ENCODE data around the gene CLEC11A.

Gene CLEC11A

DNA sequence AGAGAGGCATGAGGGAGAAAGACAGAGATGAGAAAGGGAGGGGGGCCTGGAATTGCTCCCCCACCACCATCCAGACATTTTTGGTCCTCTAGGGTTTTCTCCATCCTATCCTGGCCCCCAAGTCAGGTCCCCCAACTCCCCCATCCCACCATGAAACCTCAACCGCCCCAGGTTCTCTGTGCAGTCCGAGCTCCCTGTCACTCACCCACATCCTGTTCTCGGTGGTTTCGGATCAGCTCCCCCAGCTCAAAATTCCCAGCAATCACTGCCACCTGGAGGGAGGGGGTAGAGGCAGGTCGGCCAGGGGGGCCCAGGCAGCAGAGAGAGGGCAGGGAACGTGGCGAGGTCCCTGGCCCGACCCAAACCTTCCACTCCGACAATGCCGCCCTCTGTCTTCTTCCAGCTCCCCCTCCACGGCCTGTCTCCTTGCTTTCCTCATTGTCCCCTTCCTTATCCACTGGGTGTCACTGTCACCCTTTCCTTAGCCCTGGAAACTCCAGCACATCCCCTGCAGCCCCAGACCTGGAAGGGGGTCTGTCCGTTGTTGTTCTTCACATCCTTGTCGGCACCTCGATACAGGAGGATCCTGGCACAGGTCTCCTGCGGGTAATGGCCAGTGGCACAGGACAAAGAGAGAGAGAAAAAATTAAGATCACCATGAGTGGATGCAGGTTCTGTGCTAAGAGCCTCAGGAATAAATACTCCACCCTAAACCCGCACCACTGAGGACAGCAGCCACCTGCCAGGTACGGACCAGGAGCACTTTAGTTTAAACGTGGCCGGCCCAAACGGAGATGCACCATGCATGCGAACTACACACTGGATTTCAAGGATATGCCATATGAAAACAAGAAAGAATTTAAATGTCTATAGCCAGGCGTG, 19.0 kb upstream of the CLEC11A start:
- DNase-seq (ENCODE audit: low read depth in 3 of 3): no peak

DNA sequence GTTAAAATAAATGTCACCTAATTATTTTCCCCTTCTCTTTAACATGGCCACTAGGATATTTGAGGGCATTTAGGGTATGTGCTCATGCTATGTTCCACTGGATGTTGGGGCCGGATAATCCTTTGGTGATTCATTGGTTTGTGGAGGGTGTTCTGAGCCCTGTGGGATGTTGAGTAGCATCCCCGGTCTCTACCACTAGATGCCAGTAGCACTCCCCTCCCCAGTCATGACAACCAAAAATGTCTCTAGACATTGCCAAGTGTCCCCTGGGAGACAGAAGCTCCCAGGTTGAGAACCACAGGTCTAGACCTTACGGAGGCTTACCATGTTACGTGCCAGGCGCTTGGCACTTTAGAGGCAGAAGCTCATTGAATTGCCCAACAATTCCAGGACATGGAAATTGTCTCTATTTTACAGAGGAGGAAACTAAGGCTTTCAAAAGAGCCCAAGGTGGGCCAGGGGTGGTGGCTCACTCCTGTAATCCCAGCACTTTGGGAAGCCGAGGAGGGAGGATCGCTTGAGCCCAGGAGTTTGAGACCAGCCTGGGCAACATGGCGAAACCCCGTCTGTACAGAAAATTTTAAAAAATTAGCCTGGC, 17.6 kb upstream of the CLEC11A start:
- peak in 2 of 3 donors; percentile 13 to 19 for DNase-seq (ENCODE audit: low read depth in 3 of 3)

DNA sequence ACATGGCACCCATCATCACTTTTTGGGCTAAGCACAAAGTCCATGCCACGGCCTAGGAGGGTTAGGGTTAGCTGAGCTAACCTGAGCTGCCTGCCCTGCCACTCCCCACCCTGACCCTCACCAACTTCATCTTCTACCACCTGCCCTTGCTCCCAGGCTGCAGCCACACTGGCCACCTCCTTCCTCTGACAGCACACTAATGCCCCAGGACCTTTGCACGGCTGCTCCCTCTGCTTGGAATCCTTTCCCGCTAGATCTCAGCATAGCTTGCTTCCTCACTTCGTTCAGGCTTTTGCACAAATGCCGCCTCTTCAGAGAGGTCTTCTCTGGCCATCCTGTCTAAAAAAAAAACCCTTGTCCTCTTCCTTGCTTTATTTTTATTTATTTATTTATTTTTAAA, 16.8 kb upstream of the CLEC11A start:
- DNase-seq (ENCODE audit: low read depth in 3 of 3): no peak

DNA sequence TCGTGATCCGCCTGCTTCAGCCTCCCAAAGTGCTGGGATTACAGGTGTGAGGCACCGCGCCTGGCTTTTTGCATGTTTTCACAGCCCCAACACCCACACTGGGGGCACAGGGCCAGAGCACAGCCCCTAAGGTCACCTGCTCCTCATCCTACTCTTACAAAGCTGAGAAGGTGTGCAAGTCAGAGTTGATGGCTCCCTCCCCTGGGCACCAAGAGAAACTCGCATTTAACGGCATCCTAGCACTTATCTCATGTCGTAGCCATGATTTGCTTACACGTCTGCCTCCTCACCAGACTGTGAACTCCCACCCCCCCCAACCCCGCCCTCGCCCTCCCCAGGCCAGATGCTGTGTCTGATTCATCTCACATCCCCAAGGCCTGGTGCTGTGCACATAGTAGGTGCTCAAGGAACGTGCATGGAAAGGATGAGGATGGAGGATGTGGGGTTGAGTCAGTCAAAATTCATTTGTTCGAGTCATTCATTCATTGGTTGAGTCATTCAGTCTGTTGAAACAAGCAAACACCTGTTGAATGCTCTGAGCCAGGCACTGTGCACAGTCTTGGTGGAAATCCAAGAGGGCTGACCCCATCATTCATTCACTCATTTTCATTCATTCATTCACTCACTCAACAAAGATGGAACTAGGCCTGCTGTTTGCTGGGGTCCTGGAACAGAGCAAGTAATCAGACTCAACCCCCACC, 14.8 kb upstream of the CLEC11A start:
- no peak for DNase-seq (ENCODE audit: low read depth in 3 of 3)

DNA sequence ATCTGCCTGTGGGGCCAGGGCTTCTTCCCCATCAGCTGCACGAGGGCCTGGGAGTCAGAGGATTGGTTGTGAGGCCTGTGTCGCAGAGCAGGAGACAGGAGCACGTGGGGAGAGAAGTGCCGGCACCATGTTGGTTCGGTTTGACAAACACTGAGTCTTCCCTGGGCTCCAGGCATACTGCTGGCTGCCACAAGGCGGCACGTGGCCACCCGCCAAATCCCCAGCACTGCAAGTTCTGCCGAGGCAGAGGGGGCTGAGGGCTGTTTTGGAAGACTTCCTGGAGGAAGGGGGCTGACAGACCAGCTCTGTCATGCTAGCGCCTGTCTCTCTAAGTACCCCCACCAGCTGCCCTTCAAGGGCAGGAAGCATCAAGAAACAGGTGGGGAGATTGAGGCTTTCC, 13.1 kb upstream of the CLEC11A start:
- no peak for DNase-seq (ENCODE audit: low read depth in 3 of 3)

DNA sequence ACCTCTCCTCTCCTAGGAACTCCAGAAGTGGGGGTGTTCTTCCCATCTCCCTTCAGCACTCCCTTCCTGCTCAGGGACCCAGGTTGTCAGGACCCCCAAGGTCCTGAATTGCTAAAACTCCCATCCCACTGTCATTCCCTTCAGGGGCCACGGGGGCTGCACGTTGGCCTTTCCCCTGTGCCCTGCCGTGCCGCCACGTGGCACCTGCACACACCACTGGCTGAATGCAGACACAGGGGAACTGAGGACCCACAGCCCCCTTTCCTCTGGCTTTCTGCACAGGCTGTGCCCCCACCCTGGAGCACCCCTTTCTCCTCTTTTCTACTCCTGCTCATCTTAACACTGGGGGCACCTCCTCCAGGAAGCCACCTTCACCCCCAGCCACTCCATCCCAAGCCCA, 12.6 kb upstream of the CLEC11A start:
- no peak for DNase-seq (ENCODE audit: low read depth in 3 of 3)

DNA sequence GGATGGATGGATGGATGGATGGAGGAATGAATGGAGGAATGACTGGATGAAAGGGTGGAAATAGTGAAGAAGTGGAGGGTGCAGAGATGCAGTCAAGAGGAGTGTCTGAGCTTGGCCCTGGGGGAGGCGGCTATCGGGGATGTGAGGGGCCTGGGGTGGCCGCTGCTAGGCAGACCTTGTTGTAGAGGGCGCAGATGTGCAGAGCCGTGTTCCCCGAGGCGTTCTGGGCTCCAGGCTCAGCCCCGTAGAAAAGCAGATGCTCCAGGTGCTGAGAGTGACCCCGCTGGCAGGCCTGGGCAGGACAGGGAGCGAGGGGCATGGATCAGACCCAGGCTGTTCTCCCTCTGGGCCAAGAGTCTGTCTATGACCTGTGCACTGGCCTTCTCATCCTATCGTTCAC, 12.0 kb upstream of the CLEC11A start:
- no peak for DNase-seq (ENCODE audit: low read depth in 3 of 3)

DNA sequence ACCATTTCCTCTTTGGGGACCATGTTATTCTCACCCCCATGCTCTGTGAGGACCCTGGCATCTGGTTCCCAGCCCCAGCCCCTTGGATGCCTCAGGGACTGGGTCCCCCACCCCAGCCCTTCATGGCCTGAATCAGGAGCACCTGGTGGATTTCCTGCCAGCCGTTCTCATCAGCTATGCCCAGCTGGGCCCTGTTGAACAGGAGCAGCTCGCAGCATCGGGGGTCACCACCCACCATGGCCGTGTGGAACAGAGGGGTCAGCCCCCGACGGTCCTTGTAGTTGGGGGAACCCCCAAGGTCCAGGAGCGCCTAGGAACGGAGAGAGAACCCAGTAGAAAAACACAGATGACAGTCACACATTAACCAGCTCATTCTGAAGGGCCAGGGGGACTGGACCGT, 11.4 kb upstream of the CLEC11A start:
- DNase-seq (ENCODE audit: low read depth in 3 of 3): no peak

DNA sequence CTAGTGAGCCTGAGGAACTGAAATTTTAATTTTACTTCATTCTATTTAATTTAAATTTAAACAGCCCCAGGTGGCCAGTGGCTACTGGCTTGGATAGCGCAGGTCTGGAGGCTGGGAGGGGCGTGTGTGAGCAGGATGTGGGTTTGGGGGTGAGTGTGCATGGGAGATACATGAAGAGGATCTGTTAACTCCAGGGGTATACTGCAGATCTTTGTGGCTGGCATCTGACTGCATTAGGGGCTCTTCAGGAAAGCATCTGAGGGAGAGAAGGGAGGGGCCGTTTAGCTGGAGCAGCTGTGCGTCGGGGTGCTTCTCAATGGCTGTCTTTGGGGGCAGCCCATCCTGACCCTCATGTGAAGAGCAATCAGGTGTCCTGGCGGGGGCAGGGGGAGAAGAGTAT, 10.3 kb upstream of the CLEC11A start:
- no peak for DNase-seq (ENCODE audit: low read depth in 3 of 3)

DNA sequence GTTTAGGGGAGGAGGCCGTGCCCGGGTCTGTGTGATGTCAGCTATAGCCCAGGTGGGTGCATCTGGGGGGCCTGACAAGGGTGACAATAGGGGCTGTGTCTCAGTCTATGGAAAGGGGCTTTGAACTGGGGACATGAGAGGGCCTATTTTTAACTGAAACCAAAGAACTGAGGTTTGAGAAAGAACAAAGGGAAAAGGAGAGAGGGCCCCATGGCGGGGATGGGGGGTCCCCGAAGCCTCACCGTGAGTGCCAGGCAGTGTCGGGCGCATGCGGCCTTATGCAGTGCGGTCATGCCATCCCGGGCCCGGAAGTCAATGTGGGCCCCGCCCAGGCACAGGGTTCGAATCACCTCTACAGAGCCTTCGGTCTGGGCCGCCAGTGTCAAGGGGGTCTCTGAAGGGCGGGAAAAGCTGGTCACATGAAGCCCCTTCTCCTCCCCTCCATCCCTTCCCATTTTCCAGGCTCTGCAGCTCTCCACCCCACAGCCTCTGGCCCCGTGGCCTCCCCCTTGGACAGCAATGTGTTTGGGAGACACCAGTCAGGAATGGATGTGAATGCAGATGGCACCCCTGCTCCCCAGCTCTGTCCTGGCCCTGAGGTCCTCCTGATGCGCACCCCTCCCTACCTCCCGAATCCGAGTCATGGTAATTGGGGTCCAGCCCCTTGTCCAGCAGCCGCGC, 9.5 kb upstream of the CLEC11A start:
- DNase-seq (ENCODE audit: low read depth in 3 of 3): no peak

DNA sequence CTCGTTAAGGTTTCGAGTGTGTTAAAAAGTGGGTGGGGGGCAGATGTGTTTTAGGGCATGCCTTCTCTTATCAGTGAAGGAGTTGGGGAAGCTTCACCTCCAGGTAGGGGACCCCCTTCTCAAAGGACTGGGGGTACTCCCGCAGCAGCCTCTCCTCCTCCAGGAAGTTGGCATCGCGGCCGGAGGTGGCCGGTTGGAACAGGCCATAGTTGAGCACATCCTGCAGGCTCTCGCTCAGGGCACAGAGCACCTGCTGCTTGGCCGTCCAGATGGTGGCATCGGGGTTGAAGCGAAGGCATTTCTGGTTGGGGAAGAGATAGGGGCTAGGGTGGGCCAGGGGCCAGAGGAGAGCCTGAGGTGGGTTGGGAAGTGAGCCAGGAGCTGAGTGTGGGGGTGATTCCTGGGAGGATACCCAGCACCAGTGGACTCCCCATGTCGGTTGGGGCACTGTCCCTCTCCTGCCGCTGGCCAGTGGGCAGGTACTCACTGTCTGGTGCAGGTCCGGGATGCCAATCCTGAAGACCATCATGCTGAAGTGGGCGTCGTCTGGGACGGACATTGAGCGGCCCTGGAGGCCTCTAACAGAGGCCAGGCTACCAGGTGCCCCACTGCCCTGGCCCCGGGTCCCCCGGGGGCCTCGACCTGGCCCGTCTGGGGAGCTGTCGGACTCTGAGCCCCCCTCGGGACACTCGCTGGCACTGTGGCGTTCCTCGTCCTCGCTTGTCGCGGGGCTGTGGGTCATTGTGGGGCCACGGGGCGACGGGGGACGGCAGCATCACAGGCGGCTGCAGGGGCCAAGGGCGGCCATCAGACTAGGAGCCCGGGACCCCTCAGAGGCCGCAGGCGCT, 6.8 kb upstream of the CLEC11A start:
- DNase-seq (ENCODE audit: low read depth in 3 of 3): no peak

DNA sequence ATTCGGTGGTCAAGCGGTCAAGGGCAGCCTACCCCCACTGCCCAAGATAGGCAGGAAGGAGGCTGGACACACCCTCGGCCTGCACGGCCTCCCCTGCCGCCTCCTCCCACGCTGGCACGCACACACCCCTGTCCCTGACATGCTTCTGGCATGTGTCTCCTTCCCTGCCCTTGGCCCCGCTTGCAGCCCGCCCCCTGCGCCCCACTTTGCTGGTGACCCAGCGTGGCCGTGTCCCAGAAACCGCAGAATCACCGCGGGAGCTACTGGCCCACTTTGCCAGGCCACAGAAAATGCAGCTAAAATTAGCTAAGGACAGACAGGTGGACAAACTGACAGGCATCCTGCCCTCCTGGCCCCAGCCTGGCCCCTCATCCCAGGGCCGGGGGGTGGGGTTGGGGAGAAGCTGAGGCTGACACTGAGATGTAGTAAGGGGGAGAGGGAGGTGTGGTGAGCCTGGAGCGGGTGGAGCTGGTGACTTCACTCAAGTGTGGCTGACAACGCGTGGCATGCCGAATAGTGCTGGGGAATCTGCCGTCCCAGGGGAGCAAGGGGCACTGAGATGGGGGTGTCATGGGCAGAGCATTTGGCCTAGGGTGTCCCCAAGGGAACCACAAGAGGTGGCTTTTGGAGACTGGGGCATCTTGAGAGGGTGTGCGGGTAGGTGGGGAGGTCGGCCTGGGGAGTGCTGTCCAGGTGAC, 6.0 kb upstream of the CLEC11A start:
- DNase-seq (ENCODE audit: low read depth in 3 of 3): no peak

DNA sequence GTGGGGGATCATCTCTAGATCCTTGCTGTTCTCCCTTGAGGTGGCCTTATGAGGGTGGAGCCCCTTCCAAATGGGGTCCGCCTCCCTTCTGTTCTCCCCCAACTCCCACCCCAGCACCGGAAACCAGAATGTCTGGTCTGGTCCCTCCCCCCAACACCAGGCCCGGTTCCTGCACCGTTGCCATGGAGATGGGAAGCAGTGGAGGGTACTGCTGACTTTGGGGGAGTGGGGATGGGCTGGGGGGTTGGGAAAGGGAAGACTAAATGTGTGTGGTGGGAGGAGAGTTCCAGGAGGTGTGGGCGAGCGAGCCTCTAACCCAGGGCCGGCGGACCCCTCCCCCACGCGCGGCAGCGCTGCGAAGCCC, 5.3 kb upstream of the CLEC11A start:
- no peak for DNase-seq (ENCODE audit: low read depth in 3 of 3)

DNA sequence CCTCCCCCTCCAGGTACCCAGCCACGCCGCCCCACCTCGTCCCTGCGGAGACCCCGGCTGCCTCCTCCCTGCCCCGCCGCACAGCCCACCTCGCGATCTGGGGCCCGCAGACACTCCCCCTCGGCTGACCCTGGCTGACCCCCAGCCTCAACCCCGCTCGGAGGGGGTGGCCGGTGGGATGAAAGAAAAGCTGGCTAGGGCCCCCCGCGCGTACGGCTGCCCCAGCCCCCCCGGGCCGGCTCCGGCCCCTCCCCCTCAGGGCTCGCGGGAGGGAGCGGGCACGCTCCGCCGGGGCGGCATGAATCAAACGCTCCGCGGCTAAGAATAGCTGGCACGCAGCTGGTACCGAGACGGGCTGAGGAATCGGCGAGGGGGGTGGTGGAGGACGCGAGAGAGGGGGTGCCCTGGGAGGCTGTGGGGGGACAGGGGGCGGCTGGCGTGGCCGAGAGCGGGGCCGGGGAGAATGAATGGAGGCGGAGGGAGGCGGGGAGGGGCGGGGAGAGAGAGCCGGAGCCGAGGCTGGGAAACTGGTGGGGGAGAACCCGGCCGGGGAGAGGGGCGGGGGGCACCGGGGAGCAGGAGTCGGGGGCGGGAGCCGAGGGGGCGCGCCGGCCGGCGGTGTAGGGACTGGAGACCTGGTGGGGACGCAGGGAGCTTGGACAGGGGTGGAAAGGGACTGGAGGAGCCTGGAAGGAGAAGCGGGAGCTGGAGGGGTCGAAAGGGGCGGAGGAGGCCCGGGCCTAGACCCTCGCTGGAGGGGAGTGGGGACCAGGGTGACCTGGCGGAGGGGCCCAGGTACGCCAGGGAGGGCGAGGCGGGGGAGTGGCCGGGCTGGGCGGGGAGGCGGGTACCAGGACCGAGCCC, 4.7 kb upstream of the CLEC11A start:
- DNase-seq (ENCODE audit: low read depth in 3 of 3): no peak

DNA sequence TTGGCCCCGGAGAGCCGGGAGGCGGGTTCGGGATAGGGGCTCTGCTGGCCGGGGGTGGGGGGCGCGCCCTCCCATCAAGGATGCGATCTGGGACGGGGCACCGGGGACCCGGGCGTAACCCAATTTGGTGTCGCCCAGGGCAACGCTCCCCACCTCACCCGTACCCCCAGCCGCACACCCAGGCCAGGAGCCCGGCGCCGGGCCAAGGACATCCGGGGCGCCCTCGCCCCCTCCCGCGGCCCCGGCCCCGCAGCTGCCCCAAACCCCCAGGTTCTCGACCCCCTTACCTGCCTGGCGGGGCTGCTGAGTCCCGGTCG, 4.1 kb upstream of the CLEC11A start:
- no peak for DNase-seq (ENCODE audit: low read depth in 3 of 3)

DNA sequence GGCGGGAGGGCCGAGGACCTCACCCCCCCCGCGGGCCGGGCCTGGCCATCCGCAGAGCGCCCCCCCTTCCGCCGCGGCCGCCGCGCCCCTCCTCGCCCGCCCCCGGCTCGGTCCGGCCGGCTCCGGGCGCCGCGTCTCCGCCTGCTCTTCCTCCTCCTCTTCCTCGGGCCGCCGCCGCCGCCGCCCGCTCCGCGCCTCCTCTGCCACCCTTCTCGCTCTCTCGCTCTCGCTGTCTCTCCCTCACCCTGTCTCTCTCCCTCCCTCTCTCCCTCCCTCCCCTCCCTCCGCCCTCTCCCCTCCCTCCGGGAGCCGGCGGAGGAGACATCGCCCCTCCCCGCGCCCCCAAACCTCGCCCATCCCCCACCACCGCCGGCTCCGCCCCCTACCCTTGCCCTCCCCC, 3.6 kb upstream of the CLEC11A start, which contains the start of gene SHANK1:
TSS of gene SHANK1 (minus strand) at position 237 of the 400 bp plus-strand sequence. CDS start 2,883 bp downstream, outside the sequence.
- DNase-seq (ENCODE audit: low read depth in 3 of 3): no peak

DNA sequence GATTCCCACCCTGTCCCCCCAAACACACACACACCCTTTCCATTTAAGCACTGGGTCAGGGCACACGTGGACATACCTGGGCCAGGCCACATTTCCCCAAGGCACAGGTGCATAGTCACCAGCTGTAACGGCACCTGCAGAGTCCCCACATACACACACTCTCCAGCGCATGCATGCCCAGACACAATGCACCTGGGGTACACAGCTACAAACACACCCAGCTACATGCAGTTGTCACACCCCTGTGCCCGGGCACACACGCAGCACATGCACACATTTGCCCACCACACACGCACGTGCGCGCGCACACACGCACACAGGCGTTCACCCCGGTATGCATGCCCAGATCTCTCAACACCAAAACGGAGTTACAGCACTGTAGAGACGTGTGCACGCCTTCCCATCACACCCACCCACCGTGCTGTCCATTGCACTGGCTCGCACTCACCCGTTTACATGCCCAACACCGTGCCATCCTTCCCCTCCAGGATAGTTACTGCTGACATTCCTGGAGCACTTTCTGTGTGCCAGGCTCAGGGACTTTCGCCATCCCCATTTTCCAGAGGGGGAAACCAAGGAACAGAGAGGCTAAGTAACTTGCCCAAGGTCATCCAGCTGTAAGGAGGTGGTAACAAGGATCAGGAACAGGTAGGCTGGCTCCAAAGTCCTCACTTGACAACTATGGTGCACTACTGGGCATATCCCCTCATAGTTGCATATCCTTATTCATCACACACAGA, 2.8 kb upstream of the CLEC11A start:
- DNase-seq (ENCODE audit: low read depth in 3 of 3): no peak

DNA sequence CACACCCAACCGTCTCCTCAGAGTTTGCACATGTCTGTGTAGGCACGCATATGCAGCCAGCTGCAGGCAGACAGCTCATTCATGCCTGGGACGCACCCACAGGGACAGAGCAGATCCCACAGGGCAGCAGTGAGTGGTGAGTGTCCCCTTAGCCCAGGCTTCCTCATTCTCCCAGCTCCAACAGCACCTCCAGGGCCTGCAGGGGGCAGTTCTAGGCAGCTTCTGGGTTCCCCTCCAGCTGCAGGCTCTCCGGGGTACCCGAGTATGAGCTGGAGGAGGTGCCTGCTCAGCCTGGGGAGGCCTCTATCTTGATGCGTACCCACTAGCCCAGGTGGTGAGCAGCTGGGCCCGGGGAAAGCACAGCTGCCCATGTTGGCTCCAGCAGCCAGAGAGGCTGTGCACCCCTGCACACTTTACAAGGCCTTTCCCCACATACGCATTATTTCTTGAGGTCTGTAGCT, 2.2 kb upstream of the CLEC11A start:
- no peak for DNase-seq (ENCODE audit: low read depth in 3 of 3)

Measured in stimulated activated CD4-positive, alpha-beta T cell treated with anti-CD3 and anti-CD28 coated beads, TNF-alpha, amount 100 ng/mL, for 48 hours (primary cell).